ENCODE data around the gene SECTM1. TPM values are rescaled to one million over a fixed set of nuclear protein-coding genes. Genes with fewer than 3 reads are reported as not detected.
A peak's percentile ranks its signal among the peaks of the same experiment; 100 is the strongest.

SECTM1 gene
- total and polyA plus RNA-seq, 5 donors = 2.5 to 5.7 (median 3.2) TPM

DNA sequence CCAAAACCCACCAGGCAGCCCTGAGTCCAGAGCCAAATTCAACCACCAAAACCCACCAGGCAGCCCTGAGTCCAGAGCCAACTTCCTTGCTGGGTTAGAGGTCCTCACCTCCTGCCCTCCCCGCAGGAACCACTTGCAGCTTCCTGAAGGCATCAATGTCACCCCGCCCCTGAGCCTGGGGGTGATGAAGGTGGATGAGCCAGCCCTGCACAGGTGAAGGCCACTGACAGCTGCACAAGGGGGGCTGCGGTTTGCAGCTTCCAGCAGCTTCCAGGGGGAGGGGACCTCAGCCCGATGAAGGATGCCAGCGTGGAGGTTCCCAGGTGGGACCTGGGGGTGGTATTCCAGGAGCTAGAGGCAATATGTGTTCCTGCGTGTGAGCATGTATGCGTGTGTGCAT, 52.5 kb downstream of the SECTM1 start:
- H3K27ac ChIP-seq (ENCODE audit: low read length) = no peak overlapping the region
- H3K4me1 ChIP-seq (ENCODE audit: control insufficient read depth, insufficient read depth, low read length) = no peaks in the 10 kb centered on the region
- intact Hi-C loops (cut with DNase I) = no loop called here
- H3K9me3 ChIP-seq (ENCODE audit: control insufficient read depth, low read length) = no peaks in the 10 kb centered on the region
- H3K4me3 ChIP-seq (ENCODE audit: low read length) = no peak overlapping the region
- H3K27me3 ChIP-seq (ENCODE audit: control insufficient read depth, insufficient read depth) = no peaks in the 10 kb centered on the region
- ATAC-seq (no peak), DNase-seq (peak in 1 of 3 donors; percentile 41)
- 77% methylated on average over 7 of the region's 7 CpGs for WGBS

GRCh38 chr17:82280537-82280936, 53.0 kb downstream of the SECTM1 start:
- intact Hi-C loops (cut with DNase I) = no loop called here
- H3K9me3 ChIP-seq (ENCODE audit: control insufficient read depth, low read length) = no peaks in the 10 kb centered on the region
- DNase-seq (peak in 1 of 3 donors; percentile 14), ATAC-seq (no peak)
- 95% methylated on average over 8 of the region's 8 CpGs for WGBS
- no peak overlapping the region for H3K4me3 ChIP-seq (ENCODE audit: low read length)
- H3K4me1 ChIP-seq (ENCODE audit: control insufficient read depth, insufficient read depth, low read length) = no peaks in the 10 kb centered on the region
- no peaks in the 10 kb centered on the region for H3K27me3 ChIP-seq (ENCODE audit: control insufficient read depth, insufficient read depth)
- no peak overlapping the region for H3K27ac ChIP-seq (ENCODE audit: low read length)

GRCh38 chr17:82278786-82279391, 54.7 kb downstream of the SECTM1 start:
- H3K9me3 ChIP-seq (ENCODE audit: control insufficient read depth, low read length) = no peaks in the 10 kb centered on the region
- ATAC-seq (no peak), DNase-seq (peak in 1 of 3 donors; percentile 52)
- no peak overlapping the region for H3K4me3 ChIP-seq (ENCODE audit: low read length)
- H3K27me3 ChIP-seq (ENCODE audit: control insufficient read depth, insufficient read depth) = no peaks in the 10 kb centered on the region
- WGBS = 66% methylated on average over 16 of the region's 16 CpGs
- H3K27ac ChIP-seq (ENCODE audit: low read length) = no peak overlapping the region
- intact Hi-C loops (cut with DNase I) = no loop called here
- peaks cover 2% of the 10 kb centered on the region for H3K4me1 ChIP-seq (ENCODE audit: control insufficient read depth, insufficient read depth, low read length)

DNA sequence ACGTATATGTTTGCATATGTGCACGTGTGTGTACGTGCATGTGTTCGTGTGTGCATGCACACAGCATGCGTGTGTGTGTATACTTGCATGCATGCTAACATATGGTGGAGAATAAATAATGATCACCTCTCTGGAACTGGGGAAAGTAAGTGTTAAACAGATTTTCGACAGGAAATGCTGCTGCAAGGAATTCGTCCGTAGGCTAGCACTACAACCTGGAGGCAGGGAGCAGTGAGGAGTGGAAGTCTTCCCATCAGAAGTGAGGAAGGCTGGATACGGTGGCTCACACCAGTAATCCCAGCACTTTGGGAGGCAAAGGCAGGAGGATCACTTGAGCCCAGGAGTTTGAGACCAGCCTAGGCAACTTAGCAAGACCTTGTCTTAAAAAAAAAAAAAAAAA, 55.3 kb downstream of the SECTM1 start:
- intact Hi-C loops (cut with DNase I) = no loop called here
- Histone ChIP-seq H3K4me1 (ENCODE audit: control insufficient read depth, insufficient read depth, low read length) (peaks cover 2% of the 10 kb centered on the region), H3K27ac (ENCODE audit: low read length) (no peak overlapping the region), H3K4me3 (ENCODE audit: low read length) (no peak overlapping the region), H3K27me3 (ENCODE audit: control insufficient read depth, insufficient read depth) (no peaks in the 10 kb centered on the region), H3K9me3 (ENCODE audit: control insufficient read depth, low read length) (no peaks in the 10 kb centered on the region)
- 77% methylated on average over 9 of the region's 9 CpGs for WGBS
- DNase-seq (no peak), ATAC-seq (no peak)

- no peak overlapping the region for H3K4me3 ChIP-seq (ENCODE audit: low read length)
- 68% methylated on average over 12 of the region's 12 CpGs for WGBS
Observed at GRCh38 chr17:82277851-82278250, 55.7 kb downstream of the SECTM1 start.

DNA sequence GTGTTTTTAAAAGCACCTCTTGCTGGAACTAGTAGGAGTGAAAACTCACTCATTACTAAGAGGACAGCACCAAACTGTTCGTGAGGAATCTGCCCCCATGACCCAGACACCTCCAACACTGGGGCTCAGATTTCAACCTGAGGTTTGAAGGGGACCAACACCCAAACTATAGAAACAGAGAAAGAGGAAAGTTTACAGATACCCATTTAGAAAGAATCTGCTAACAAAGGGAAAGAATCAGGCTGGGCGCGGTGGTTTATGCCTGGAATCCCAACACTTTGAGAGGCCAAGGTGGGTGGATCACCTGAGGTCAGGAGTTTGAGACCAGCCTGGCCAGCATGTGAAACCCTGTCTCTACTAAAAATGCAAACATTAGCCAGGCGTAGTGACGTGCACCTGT, 56.6 kb downstream of the SECTM1 start:
- no peak for DNase-seq
- 93% methylated on average over 5 of the region's 5 CpGs for WGBS
- Histone ChIP-seq H3K4me1 (ENCODE audit: control insufficient read depth, insufficient read depth, low read length) (peaks cover 2% of the 10 kb centered on the region), H3K27me3 (ENCODE audit: control insufficient read depth, insufficient read depth) (no peaks in the 10 kb centered on the region), H3K9me3 (ENCODE audit: control insufficient read depth, low read length) (no peaks in the 10 kb centered on the region), H3K4me3 (ENCODE audit: low read length) (no peak overlapping the region), H3K27ac (ENCODE audit: low read length) (no peak overlapping the region)
- intact Hi-C loops (cut with DNase I) = no loop called here
- no peak for ATAC-seq

More at GRCh38 chr17:82277851-82278250, 55.7 kb downstream of the SECTM1 start:
- ATAC-seq (no peak), DNase-seq (peak in 1 of 3 donors; percentile 22)
- Histone ChIP-seq H3K9me3 (ENCODE audit: control insufficient read depth, low read length) (no peaks in the 10 kb centered on the region), H3K27me3 (ENCODE audit: control insufficient read depth, insufficient read depth) (no peaks in the 10 kb centered on the region), H3K27ac (ENCODE audit: low read length) (no peak overlapping the region), H3K4me1 (ENCODE audit: control insufficient read depth, insufficient read depth, low read length) (peaks cover 2% of the 10 kb centered on the region)
- intact Hi-C loops (cut with DNase I) = no loop called here

GRCh38 chr17:82275326-82275725, 58.2 kb downstream of the SECTM1 start:
- intact Hi-C loops (cut with DNase I) = no loop called here
- 92% methylated on average over 14 of the region's 14 CpGs for WGBS
- ATAC-seq (no peak), DNase-seq (peak in 1 of 3 donors; percentile 43)
- H3K4me3 ChIP-seq (ENCODE audit: low read length) = no peak overlapping the region
- no peaks in the 10 kb centered on the region for H3K27me3 ChIP-seq (ENCODE audit: control insufficient read depth, insufficient read depth)
- H3K27ac ChIP-seq (ENCODE audit: low read length) = no peak overlapping the region
- no peaks in the 10 kb centered on the region for H3K9me3 ChIP-seq (ENCODE audit: control insufficient read depth, low read length)
- H3K4me1 ChIP-seq (ENCODE audit: control insufficient read depth, insufficient read depth, low read length) = peaks cover 5% of the 10 kb centered on the region

- Histone ChIP-seq H3K27ac (ENCODE audit: low read length) (no peak overlapping the region), H3K4me3 (ENCODE audit: low read length) (peak overlapping the region; percentile 98), H3K4me1 (ENCODE audit: control insufficient read depth, insufficient read depth, low read length) (peaks cover 7% of the 10 kb centered on the region), H3K9me3 (ENCODE audit: control insufficient read depth, low read length) (no peaks in the 10 kb centered on the region), H3K27me3 (ENCODE audit: control insufficient read depth, insufficient read depth) (no peaks in the 10 kb centered on the region)
- ATAC-seq = no peak
- intact Hi-C loops (cut with DNase I) = no loop called here
- WGBS = 73% methylated on average over 27 of the region's 27 CpGs
- peak in 1 of 3 donors; percentile 51 for DNase-seq
Observed at GRCh38 chr17:82274134-82275020, 59.2 kb downstream of the SECTM1 start.

GRCh38 chr17:82273327-82274133, 60.0 kb downstream of the SECTM1 start, which contains the start of gene CSNK1D:
CSNK1D (minus strand) TSS chr17:82273700; CDS start chr17:82273381, 319 bp downstream.
- 4% methylated on average over 80 of the region's 80 CpGs for WGBS
- H3K9me3 ChIP-seq (ENCODE audit: control insufficient read depth, low read length) = no peaks in the 10 kb centered on the region
- peak within 1 kb of the TSS; percentile 80 for H3K27ac ChIP-seq (ENCODE audit: low read length)
- peak; percentile 93 to 95 for ATAC-seq
- H3K4me3 ChIP-seq (ENCODE audit: low read length) = peak within 1 kb of the TSS; percentile 98
- no peaks in the 10 kb centered on the region for H3K27me3 ChIP-seq (ENCODE audit: control insufficient read depth, insufficient read depth)
- DNase-seq = peak; percentile 92 to 98 (median 97)
- intact Hi-C loops (cut with DNase I) = no loop called here
- H3K4me1 ChIP-seq (ENCODE audit: control insufficient read depth, insufficient read depth, low read length) = peaks cover 11% of the 10 kb centered on the region

DNA sequence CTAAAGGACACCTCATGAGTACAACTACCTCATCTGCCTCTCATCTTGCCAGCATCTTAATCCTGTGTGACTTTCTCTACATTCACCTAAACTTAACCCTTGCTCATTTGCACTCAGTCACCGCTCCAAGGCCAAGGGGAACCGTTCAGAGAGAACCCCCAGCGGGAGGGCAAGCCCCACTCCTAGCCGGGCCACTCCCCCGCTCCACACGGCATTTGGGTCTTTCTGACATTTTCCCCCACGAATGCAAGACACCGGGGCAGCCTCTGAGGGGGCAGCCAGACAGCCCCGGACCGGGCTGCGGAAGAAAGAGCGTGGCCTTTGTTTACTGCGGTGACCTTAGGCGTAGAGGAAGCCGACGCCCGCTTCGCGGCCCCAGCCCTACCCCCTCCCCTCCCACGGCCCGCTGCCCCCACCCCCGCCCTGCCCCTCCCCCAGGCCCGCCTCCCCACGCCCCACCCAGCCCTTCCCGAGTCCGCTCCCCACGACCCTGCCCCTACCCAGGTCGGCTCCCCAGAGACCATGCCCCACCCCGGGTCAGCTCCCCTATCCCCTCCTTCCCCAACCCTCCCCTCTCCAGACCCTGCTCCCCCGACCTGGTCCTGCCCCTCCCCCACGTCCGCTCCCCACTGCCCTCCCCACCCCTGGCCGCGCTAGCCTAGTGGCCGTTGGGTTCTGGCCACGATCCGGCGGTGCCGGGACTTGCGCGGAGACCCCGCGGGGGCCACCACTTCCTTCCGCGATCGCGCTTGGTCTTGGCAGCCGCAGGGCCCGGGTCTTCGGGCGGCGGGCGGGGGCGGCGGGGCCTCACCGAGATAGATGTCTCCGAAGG, 60.9 kb downstream of the SECTM1 start:
- under 1% methylated on average over 57 of the region's 57 CpGs for WGBS
- ATAC-seq (peak; percentile 23 to 62), DNase-seq (peak; percentile 62 to 86 (median 81))
- Histone ChIP-seq H3K9me3 (ENCODE audit: control insufficient read depth, low read length) (no peaks in the 10 kb centered on the region), H3K4me3 (ENCODE audit: low read length) (peak overlapping the region; percentile 98), H3K27me3 (ENCODE audit: control insufficient read depth, insufficient read depth) (no peaks in the 10 kb centered on the region), H3K4me1 (ENCODE audit: control insufficient read depth, insufficient read depth, low read length) (peaks cover 15% of the 10 kb centered on the region), H3K27ac (ENCODE audit: low read length) (peak overlapping the region; percentile 80)
- intact Hi-C loops (cut with DNase I) = no loop called here
